ENCODE measurements around the gene EFCAB6.

- no peak for TF ChIP-seq POLR2A (IDR thresholded peaks at IDR 0.05; ENCODE audit: low read depth, low read length)
- TF ChIP-seq POLR2AphosphoS5 (IDR thresholded peaks at IDR 0.05; ENCODE audit: low read depth, low read length) = no peak
- no peak for TF ChIP-seq TAF1 (IDR thresholded peaks at IDR 0.05; ENCODE audit: low read depth, low read length)
- TF ChIP-seq POU2F2 (IDR thresholded peaks at IDR 0.05; ENCODE audit: low read depth, low read length) = no peak
- TF ChIP-seq SPI1 (IDR thresholded peaks at IDR 0.05; ENCODE audit: low read depth, low read length) = no peak
Observed at GRCh38 chr22:43516386-43516785, 295.7 kb downstream of the EFCAB6 start.

Data from GM12891 (cell line).